Loucy (cell line): Measurements from ENCODE around the gene SOCS7.

ENCODE experiments used
- CTCF ChIP-seq: fragments of 200-600 bp; sonication (generic); conservative IDR thresholded peaks from 2 replicates; pipeline ENCODE4 v1.5.1; 2014; ENCODE audit warnings: mild to moderate bottlenecking, antibody characterized with exemption, low read length
- EZH2phosphoT487 ChIP-seq: fragments of 200-600 bp; IDR thresholded peaks from 2 replicates; pipeline ENCODE4 v1.6.1; 2018; ENCODE audit warnings: antibody characterized with exemption, mild to moderate bottlenecking, moderate library complexity, borderline replicate concordance

GRCh38 chr17:38403491-38403890 is 51.8 kb downstream of the SOCS7 start:
- no peak for TF ChIP-seq CTCF
- no peak for TF ChIP-seq EZH2phosphoT487
